ENCODE measurements around the gene DPF3.

The DPF3 gene

GRCh38 chr14:72759670-72760069 is 134.2 kb downstream of the DPF3 start:
- no peak for DNase-seq
- Histone ChIP-seq H3K79me2 (ENCODE audit: low read length) (peaks cover 46% of the 10 kb centered on the region), H4K20me1 (ENCODE audit: insufficient read depth, low read length) (no peaks in the 10 kb centered on the region), H3K4me3 (ENCODE audit: low read length) (no peak overlapping the region), H3F3A (ENCODE audit: insufficient read depth, low read length) (no peaks in the 10 kb centered on the region), H3K27ac (ENCODE audit: low read length) (no peak overlapping the region), H3K4me2 (ENCODE audit: low read depth, low read length) (no peak overlapping the region), H3K4me1 (ENCODE audit: low read length) (no peaks in the 10 kb centered on the region), H3K9me3 (replicated peaks; ENCODE audit: insufficient read depth, low read length) (no peaks in the 10 kb centered on the region), H3K9me2 (replicated peaks; ENCODE audit: insufficient read depth, low read length) (no peaks in the 10 kb centered on the region), H3K27me3 (replicated peaks; ENCODE audit: insufficient read depth, low read length) (no peaks in the 10 kb centered on the region), H3K9ac (ENCODE audit: low read length) (no peak overlapping the region), H2AFZ (ENCODE audit: low read length) (no peak overlapping the region), H3K36me3 (replicated peaks; ENCODE audit: insufficient read depth, low read length) (no peaks in the 10 kb centered on the region)
- TF ChIP-seq EZH2phosphoT487 (IDR thresholded peaks at IDR 0.05; ENCODE audit: low read length) = no peak
- no peak for TF ChIP-seq EZH2 (optimal IDR thresholded peaks at IDR 0.05; ENCODE audit: low read depth, low read length)
- no peak for TF ChIP-seq CTCF (IDR thresholded peaks at IDR 0.05; ENCODE audit: low read length)

GRCh38 chr14:72758993-72759392 is 134.9 kb downstream of the DPF3 start:
- Histone ChIP-seq H3K4me3 (ENCODE audit: low read length) (no peak overlapping the region), H3K4me1 (ENCODE audit: low read length) (no peaks in the 10 kb centered on the region), H3K4me2 (ENCODE audit: low read depth, low read length) (no peak overlapping the region), H3K36me3 (replicated peaks; ENCODE audit: insufficient read depth, low read length) (no peaks in the 10 kb centered on the region), H4K20me1 (ENCODE audit: insufficient read depth, low read length) (no peaks in the 10 kb centered on the region), H3F3A (ENCODE audit: insufficient read depth, low read length) (no peaks in the 10 kb centered on the region), H3K9me2 (replicated peaks; ENCODE audit: insufficient read depth, low read length) (no peaks in the 10 kb centered on the region), H3K79me2 (ENCODE audit: low read length) (peaks cover 47% of the 10 kb centered on the region), H3K27me3 (replicated peaks; ENCODE audit: insufficient read depth, low read length) (no peaks in the 10 kb centered on the region), H3K9me3 (replicated peaks; ENCODE audit: insufficient read depth, low read length) (no peaks in the 10 kb centered on the region), H2AFZ (ENCODE audit: low read length) (no peak overlapping the region), H3K9ac (ENCODE audit: low read length) (no peak overlapping the region), H3K27ac (ENCODE audit: low read length) (no peak overlapping the region)
- no peak for DNase-seq
- no peak for TF ChIP-seq EZH2 (optimal IDR thresholded peaks at IDR 0.05; ENCODE audit: low read depth, low read length)
- no peak for TF ChIP-seq EZH2phosphoT487 (IDR thresholded peaks at IDR 0.05; ENCODE audit: low read length)
- no peak for TF ChIP-seq CTCF (IDR thresholded peaks at IDR 0.05; ENCODE audit: low read length)

GRCh38 chr14:72758420-72758819 is 135.5 kb downstream of the DPF3 start:
- no peak for DNase-seq
- H3K27ac ChIP-seq (ENCODE audit: low read length) = no peak overlapping the region
- H3K4me2 ChIP-seq (ENCODE audit: low read depth, low read length) = no peak overlapping the region
- H3K27me3 ChIP-seq (replicated peaks; ENCODE audit: insufficient read depth, low read length) = no peaks in the 10 kb centered on the region
- H3K36me3 ChIP-seq (replicated peaks; ENCODE audit: insufficient read depth, low read length) = no peaks in the 10 kb centered on the region
- H3K4me1 ChIP-seq (ENCODE audit: low read length) = no peaks in the 10 kb centered on the region
- H3K9me2 ChIP-seq (replicated peaks; ENCODE audit: insufficient read depth, low read length) = no peaks in the 10 kb centered on the region
- TF ChIP-seq EZH2 (optimal IDR thresholded peaks at IDR 0.05; ENCODE audit: low read depth, low read length) (no peak), EZH2phosphoT487 (IDR thresholded peaks at IDR 0.05; ENCODE audit: low read length) (no peak), CTCF (IDR thresholded peaks at IDR 0.05; ENCODE audit: low read length) (no peak)
- no peak overlapping the region for H3K4me3 ChIP-seq (ENCODE audit: low read length)
- H3F3A ChIP-seq (ENCODE audit: insufficient read depth, low read length) = no peaks in the 10 kb centered on the region
- no peaks in the 10 kb centered on the region for H4K20me1 ChIP-seq (ENCODE audit: insufficient read depth, low read length)
- no peak overlapping the region for H2AFZ ChIP-seq (ENCODE audit: low read length)
- H3K9ac ChIP-seq (ENCODE audit: low read length) = no peak overlapping the region
- H3K79me2 ChIP-seq (ENCODE audit: low read length) = peaks cover 49% of the 10 kb centered on the region
- no peaks in the 10 kb centered on the region for H3K9me3 ChIP-seq (replicated peaks; ENCODE audit: insufficient read depth, low read length)
